ENCODE data around the gene PDCD7.
A peak's percentile ranks its signal among the peaks of the same experiment; 100 is the strongest.
"Not testable (repeated sequence)": the region's sequence is repeated elsewhere in the genome, so short reads cannot be mapped to it uniquely, and the experiment has no call there.

PDCD7 gene

DNA sequence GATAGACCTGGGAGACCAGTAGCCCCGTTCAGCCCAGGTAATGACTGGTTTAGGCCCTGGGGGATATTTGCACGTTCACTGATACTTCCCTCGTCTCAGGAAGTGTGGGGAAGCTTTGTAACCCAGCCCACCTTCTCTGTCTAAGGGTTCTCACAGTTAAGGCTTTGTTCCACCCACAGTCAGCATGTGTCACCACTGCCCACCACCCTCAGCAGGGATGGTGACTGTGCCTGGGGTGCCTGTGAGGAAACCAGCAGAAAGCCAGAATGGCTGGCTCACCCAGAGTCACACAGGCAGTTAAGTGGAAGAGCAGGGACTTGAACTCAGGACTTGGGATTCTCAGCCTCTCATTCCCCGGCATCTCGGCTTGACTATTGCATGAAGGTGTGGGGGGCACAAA lies 51.9 kb downstream of the PDCD7 start:
- TF ChIP-seq, protein P1, sequence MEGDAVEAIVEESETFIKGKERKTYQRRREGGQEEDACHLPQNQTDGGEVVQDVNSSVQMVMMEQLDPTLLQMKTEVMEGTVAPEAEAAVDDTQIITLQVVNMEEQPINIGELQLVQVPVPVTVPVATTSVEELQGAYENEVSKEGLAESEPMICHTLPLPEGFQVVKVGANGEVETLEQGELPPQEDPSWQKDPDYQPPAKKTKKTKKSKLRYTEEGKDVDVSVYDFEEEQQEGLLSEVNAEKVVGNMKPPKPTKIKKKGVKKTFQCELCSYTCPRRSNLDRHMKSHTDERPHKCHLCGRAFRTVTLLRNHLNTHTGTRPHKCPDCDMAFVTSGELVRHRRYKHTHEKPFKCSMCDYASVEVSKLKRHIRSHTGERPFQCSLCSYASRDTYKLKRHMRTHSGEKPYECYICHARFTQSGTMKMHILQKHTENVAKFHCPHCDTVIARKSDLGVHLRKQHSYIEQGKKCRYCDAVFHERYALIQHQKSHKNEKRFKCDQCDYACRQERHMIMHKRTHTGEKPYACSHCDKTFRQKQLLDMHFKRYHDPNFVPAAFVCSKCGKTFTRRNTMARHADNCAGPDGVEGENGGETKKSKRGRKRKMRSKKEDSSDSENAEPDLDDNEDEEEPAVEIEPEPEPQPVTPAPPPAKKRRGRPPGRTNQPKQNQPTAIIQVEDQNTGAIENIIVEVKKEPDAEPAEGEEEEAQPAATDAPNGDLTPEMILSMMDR (IDR thresholded peaks at IDR 0.05; ENCODE audit: borderline replicate concordance, control extremely low read depth, extremely low read depth, insufficient read depth, missing control alignments), result no peak
- DNase-seq (ENCODE audit: low spot score), result no peak
- in situ Hi-C loops (cut with MboI; ENCODE audit: low sequenced_read_pairs, unreplicated experiment), result no loop called here

DNA sequence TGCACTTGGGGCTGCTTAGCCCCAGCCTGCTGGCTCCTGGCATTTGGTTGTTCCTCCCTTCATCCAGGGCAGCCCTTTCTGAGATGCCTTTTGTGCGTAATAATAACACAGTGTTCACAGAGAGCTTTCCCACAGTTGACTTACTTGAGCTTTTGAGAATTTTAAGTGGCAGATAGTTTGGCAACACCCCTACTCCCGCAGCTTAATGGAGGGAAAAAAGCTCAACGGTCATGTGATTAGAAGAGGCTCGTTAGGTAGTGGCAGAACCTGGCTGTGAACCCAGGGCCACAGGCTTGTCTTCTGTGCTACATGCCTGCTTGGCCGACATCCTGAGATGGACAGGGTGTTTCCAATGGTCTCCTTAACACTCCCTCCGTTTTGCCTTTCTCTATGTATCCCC lies 52.3 kb downstream of the PDCD7 start:
- no peak for DNase-seq (ENCODE audit: low spot score)
- in situ Hi-C loops (cut with MboI; ENCODE audit: low sequenced_read_pairs, unreplicated experiment), result no loop called here
- TF ChIP-seq, protein P1 (IDR thresholded peaks at IDR 0.05; ENCODE audit: borderline replicate concordance, control extremely low read depth, extremely low read depth, insufficient read depth, missing control alignments), result no peak

DNA sequence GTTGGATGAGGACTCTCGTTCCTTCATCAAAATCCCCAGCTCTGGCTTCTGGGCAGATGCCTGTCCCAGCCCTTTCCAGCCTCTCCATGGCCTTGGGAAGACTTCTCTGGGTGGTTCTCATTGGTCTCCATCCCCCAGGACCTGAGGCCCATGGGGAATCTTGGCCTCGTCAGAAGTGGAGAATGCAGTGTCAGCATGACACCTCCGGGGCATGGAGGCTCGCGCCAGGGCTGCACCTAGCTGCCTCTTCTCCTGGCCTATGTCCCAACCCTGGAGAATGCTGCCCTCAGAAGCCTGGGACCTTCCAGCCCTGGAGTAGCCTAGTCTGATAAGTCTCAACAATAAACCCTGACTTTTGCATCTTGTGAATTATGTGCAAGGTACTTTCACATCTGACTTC lies 54.0 kb downstream of the PDCD7 start:
- TF ChIP-seq, protein P1 (IDR thresholded peaks at IDR 0.05; ENCODE audit: borderline replicate concordance, control extremely low read depth, extremely low read depth, insufficient read depth, missing control alignments), result no peak
- DNase-seq (ENCODE audit: low spot score), result no peak
- in situ Hi-C loops (cut with MboI; ENCODE audit: low sequenced_read_pairs, unreplicated experiment), result no loop called here

DNA sequence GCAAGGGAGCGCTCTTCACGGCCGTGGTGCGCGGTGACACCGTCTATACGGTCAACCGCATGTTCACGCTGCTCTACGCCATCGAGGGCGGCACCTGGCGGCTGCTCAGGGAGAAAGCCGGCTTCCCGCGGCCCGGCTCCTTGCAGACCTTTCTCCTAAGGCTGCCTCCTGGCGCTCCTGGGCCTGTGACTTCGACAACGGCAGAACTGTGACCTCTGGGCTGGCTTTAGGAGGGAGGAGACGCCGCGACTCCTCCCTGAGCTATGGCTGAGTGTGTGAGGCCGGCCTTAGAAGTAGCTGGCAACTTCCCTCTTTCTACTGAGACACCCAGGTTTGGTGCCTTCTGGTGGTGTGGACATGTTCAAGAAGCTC lies 55.6 kb downstream of the PDCD7 start:
- TF ChIP-seq, protein P1 (IDR thresholded peaks at IDR 0.05; ENCODE audit: borderline replicate concordance, control extremely low read depth, extremely low read depth, insufficient read depth, missing control alignments), result peak; percentile 70
- in situ Hi-C loops (cut with MboI; ENCODE audit: low sequenced_read_pairs, unreplicated experiment), result no loop called here
- peak; percentile 73 for DNase-seq (ENCODE audit: low spot score)

DNA sequence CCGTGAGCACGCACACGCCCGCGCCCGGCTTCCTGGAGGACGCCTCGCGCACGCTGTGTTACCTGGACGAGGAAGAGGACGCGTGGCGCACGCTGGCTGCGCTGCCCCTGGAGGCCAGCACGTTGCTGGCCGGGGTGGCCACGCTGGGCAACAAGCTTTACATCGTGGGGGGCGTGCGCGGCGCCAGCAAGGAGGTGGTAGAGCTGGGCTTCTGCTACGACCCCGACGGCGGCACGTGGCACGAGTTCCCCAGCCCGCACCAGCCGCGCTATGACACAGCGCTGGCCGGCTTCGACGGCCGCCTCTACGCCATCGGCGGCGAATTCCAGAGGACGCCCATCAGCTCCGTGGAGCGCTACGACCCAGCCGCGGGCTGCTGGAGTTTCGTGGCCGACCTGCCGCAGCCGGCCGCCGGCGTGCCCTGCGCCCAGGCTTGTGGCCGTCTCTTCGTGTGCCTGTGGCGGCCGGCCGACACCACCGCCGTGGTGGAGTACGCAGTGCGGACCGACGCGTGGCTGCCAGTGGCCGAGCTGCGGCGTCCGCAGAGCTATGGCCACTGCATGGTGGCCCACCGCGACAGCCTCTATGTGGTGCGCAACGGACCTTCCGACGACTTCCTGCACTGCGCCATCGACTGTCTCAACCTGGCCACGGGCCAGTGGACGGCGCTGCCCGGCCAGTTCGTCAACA lies 56.2 kb downstream of the PDCD7 start:
- TF ChIP-seq, protein P1 (IDR thresholded peaks at IDR 0.05; ENCODE audit: borderline replicate concordance, control extremely low read depth, extremely low read depth, insufficient read depth, missing control alignments), result no peak
- no peak for DNase-seq (ENCODE audit: low spot score)
- in situ Hi-C loops (cut with MboI; ENCODE audit: low sequenced_read_pairs, unreplicated experiment), result no loop called here

DNA sequence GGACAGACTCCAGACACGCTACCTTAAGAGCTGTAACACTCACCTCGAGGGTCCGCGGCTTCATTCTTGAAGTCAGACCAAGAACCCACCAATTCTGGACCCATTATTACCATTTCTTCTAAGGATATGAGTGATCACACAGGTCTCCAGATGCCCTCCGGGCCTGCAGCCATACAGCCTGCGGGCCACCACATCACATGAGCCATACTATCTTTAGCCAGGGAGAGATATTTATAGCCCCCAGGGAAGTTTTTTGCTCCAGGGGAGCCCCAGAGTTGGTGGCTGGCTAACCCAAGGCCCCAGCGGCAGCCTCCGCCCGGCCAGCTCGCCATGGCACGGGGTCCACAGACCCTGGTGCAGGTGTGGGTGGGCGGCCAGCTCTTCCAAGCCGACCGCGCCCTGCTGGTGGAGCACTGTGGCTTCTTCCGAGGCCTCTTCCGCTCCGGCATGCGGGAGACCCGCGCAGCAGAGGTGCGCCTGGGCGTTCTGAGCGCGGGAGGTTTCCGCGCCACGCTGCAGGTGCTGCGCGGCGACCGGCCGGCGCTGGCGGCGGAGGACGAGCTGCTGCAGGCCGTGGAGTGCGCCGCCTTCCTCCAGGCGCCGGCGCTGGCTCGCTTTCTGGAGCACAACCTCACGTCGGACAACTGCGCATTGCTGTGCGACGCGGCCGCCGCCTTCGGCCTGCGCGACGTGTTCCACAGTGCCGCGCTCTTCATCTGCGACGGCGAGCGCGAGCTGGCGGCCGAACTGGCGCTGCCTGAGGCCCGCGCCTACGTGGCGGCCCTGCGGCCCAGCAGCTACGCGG lies 56.9 kb downstream of the PDCD7 start, which contains the start of gene KBTBD13:
TSS of gene KBTBD13 (plus strand) at position 261 of the 805 bp plus-strand sequence. CDS start at position 331, 70 bp downstream.
- in situ Hi-C loops (cut with MboI; ENCODE audit: low sequenced_read_pairs, unreplicated experiment), result no loop called here
- DNase-seq (ENCODE audit: low spot score), result no peak
- TF ChIP-seq, protein P1 (IDR thresholded peaks at IDR 0.05; ENCODE audit: borderline replicate concordance, control extremely low read depth, extremely low read depth, insufficient read depth, missing control alignments), result no peak

DNA sequence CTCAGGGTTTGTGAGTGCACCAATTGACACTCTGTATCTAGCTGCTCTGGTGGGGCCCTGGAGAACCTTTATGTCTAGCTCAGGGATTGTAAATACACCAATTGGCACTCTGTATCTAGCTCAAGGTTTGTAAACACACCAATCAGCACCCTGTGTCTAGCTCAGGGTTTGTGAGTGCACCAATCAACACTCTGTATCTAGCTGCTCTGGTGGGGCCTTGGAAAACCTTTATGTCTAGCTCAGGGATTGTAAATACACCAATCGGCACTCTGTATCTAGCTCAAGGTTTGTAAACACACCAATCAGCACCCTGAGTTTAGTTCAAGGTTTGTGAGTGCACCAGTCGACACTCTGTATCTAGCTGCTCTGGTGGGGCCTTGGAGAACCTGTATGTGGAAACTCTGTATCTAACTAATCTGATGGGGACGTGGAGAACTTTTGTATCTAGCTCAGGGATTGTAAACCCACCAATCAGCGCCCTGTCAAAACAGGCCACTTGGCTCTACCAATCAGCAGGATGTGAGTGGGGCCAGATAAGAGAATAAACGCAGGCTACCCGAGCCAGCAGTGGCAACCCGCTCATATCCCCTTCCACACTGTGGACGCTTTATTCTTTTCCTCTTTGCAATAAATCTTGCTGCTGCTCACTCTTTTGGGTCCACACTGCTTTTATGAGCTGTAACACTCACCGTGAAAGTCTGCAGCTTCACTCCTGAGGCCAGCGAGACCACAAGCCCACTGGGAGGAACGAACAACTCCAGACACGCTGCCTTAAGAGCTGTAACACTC lies 57.8 kb downstream of the PDCD7 start:
- DNase-seq (ENCODE audit: low spot score); in situ Hi-C loops (cut with MboI; ENCODE audit: low sequenced_read_pairs, unreplicated experiment): not testable (repeated sequence)

DNA sequence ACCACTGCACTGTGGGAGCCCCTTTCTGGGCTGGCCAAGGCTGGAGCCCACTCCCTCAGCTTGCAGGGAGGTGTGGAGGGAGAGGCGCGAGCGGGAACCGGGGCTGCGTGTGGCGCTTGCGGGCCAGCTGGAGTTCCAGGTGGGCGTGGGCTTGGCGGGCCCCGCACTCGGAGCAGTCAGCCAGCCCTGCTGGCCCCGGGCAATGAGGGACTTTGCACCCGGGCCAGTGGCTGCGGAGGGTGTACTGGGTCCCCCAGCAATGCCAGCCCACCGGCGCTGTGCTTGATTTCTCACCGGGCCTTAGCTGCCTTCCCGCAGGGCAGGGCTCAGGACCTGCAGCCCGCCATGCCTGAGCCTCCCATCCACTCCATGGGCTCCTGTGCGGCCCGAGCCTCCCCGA lies 58.7 kb downstream of the PDCD7 start:
- DNase-seq (ENCODE audit: low spot score); in situ Hi-C loops (cut with MboI; ENCODE audit: low sequenced_read_pairs, unreplicated experiment): not testable (repeated sequence)

Measured in GM13976 (cell line).